Measurements from ENCODE around the gene LPCAT2. TPM values are rescaled to one million over a fixed set of nuclear protein-coding genes. Genes with fewer than 3 reads are reported as not detected.

LPCAT2 gene
- total and polyA plus RNA-seq, 2 of the 13 experiments (the other 11 are each of a cell fraction or from before 2014, with no cell fraction given) = 9.9 to 17.6 TPM

- TF ChIP-seq ZNF598 (CRISPR knock-in tag; IDR thresholded peaks at IDR 0.05; ENCODE audit: borderline replicate concordance) (no peak), ZNF616 (CRISPR knock-in tag; IDR thresholded peaks at IDR 0.05; ENCODE audit: low read depth) (no peak), EEA1 (CRISPR knock-in tag; IDR thresholded peaks at IDR 0.05; ENCODE audit: borderline replicate concordance) (no peak), POLR2AphosphoS2 (IDR thresholded peaks at IDR 0.05; ENCODE audit: low read depth, low read length) (no peak), RARG (CRISPR knock-in tag; IDR thresholded peaks at IDR 0.05; ENCODE audit: low read depth) (no peak), PHB2 (IDR thresholded peaks at IDR 0.05; ENCODE audit: partially characterized antibody) (no peak), PATZ1 (CRISPR knock-in tag; IDR thresholded peaks at IDR 0.05) (peak; percentile 100), GABPB1 (CRISPR knock-in tag; IDR thresholded peaks at IDR 0.05) (peak; percentile 15; the same call in 1 of the 2 replicates), ZNF607 (CRISPR knock-in tag; IDR thresholded peaks at IDR 0.05; ENCODE audit: borderline replicate concordance) (no peak), ZNF83 (CRISPR knock-in tag; IDR thresholded peaks at IDR 0.05; ENCODE audit: borderline replicate concordance) (no peak), KDM6A (CRISPR knock-in tag; IDR thresholded peaks at IDR 0.05; ENCODE audit: low read depth) (peak; percentile 39; the same call in 1 of the 2 replicates), POGK (CRISPR knock-in tag; conservative IDR thresholded peaks at IDR 0.05) (no peak), ZNF709 (CRISPR knock-in tag; IDR thresholded peaks at IDR 0.05) (no peak), ZNF646 (CRISPR knock-in tag; IDR thresholded peaks at IDR 0.05) (no peak), MLLT10 (CRISPR knock-in tag; IDR thresholded peaks at IDR 0.05) (no peak), ZNF326 (CRISPR knock-in tag; IDR thresholded peaks at IDR 0.05; ENCODE audit: borderline replicate concordance) (no peak), KDM2A (CRISPR knock-in tag; IDR thresholded peaks at IDR 0.05; ENCODE audit: borderline replicate concordance, low read depth) (no peak; the same call in 1 of the 2 replicates), MTA1 (CRISPR knock-in tag; IDR thresholded peaks at IDR 0.05; ENCODE audit: borderline replicate concordance) (no peak)
Measured at GRCh38 chr16:55571191-55571897, 62.5 kb downstream of the LPCAT2 start (continued).

Measured in HepG2 (cell line).